Gastrocnemius medialis (tissue), 4 donors: ENCODE results near the gene SLC26A8. TPM values are rescaled to one million over a fixed set of nuclear protein-coding genes. Genes with fewer than 3 reads are reported as not detected.

ENCODE experiments used
- ATAC-seq, 2 donors: fragments of 150-250 bp; one replicate each; pipeline ENCODE4 v1.9.1; 2016
- DNase-seq, 2 donors: peaks; one replicate each; pipeline ENCODE4 v3.0.0-alpha.2; 2019
- H3K27ac ChIP-seq, 4 donors: fragments of 200-600 bp; sonication (generic); 1 replicate in 1 of 4; 2 replicates in 3 of 4; pipeline ENCODE4 v1.5.1; 2016 to 2018; ENCODE audit warnings: mild to moderate bottlenecking in 2 of 4, moderate library complexity in 1 of 4
- H3K27me3 ChIP-seq, 3 donors: fragments of 200-600 bp; sonication (generic) in 2 of 3; 1 replicate in 1 of 3; 2 replicates in 2 of 3; pipeline versions ENCODE4 v1.5.1 to v1.6.0; 2016 to 2019; ENCODE audit warnings: mild to moderate bottlenecking in 1 of 3, moderate library complexity in 1 of 3
- H3K36me3 ChIP-seq, 2 donors: fragments of 200-600 bp; sonication (generic) in 1 of 2; one replicate each; pipeline ENCODE4 v1.5.1; 2017 to 2018
- H3K4me1 ChIP-seq, 2 donors: fragments of 200-600 bp; sonication (generic) in 1 of 2; one replicate each; pipeline ENCODE4 v1.5.1; 2016 to 2017; ENCODE audit warnings: mild to moderate bottlenecking in 2 of 2
- H3K4me3 ChIP-seq, 4 donors: fragments of 200-600 bp; sonication (generic) in 3 of 4; 1 replicate in 1 of 4; 2 replicates in 3 of 4; pipeline ENCODE4 v1.5.1; 2016 to 2019; ENCODE audit warnings: mild to moderate bottlenecking in 2 of 4
- H3K9me3 ChIP-seq, 3 donors: fragments of 200-600 bp; sonication (generic) in 2 of 3; 1 replicate in 1 of 3; 2 replicates in 2 of 3; pipeline ENCODE4 v1.5.1; 2016 to 2019
- POLR2A ChIP-seq, 2 donors: fragments of 450-650 bp; IDR thresholded peaks; one replicate each; pipeline ENCODE4 v1.6.1; 2017; ENCODE audit warnings: antibody characterized with exemption in 2 of 2, mild to moderate bottlenecking in 2 of 2, moderate library complexity in 2 of 2
- in situ Hi-C, 4 donors: fragments of 200-750 bp; cut with MboI; loops; one replicate each; pipeline versions ENCODE4 v1.15.0 to v1.8.0; 2017; ENCODE audit warnings: low sequenced_read_pairs in 4 of 4
- intact Hi-C: fragments of 100-400 bp; cut with DNase I; formaldehyde crosslinking; loops from one replicate; pipeline ENCODE4 v1.15.1; 2023; ENCODE audit warnings: low total_unique reads
- total RNA-seq, 4 donors: library from RNA; depleted of rRNA; stranded (reverse); fragments of >200 nt; gene quantifications; one replicate each; pipeline versions ENCODE4 v1.1.0 to v1.2.3, GENCODE V29; 2016
- TF ChIP-seq, protein P1 (sequence below), 5 experiments: fragments of 450-650 bp in 3 of 5; fragments of 200-600 bp in 2 of 5; sonication (generic) in 2 of 5; IDR thresholded peaks in 4 of 5; conservative IDR thresholded peaks in 1 of 5; 1 replicate in 4 of 5; 2 replicates in 1 of 5; pipeline ENCODE4 v1.5.1; 2016 to 2019; ENCODE audit warnings: antibody characterized with exemption in 5 of 5, mild to moderate bottlenecking in 3 of 5, moderate library complexity in 3 of 5

The SLC26A8 gene
- total RNA-seq, 4 donors from 2014 or later = 0.11 TPM; not detected in 3

DNA sequence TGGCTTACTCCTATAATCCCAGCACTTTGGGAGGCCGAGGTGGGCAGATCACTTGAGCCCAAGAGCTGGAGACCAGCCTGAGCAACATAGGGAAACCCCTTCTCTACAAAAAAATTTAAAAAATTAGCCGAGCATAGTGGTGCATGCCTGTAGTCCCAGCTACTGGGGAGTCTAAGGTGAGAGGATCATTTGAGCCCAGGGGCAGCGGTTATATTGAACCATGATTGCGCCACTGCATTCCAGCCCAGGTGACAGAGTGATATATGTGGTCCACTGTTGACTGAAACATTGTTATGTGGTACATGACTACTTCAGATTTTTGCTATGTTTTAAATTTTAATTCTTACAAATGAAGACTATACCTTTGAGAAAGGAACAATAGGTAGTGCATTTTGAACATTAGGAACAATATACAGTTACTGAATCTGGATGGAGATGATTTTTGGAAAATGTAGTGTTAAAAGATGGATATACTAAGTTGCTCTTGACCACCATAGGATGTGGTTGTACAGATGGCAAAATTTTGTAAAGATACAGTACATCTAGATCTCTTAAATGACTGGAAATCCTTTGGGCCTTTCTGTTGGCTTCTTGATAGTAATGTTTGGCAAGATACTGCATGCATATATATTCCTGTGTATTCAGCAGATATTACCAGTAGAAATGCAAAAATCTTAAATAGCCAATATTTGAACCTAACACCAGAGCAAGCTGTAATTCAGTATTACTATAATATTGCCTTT is 39.0 kb upstream of the SLC26A8 start:
- H3K4me3 ChIP-seq = no peak overlapping the region
- TF ChIP-seq, protein P1, sequence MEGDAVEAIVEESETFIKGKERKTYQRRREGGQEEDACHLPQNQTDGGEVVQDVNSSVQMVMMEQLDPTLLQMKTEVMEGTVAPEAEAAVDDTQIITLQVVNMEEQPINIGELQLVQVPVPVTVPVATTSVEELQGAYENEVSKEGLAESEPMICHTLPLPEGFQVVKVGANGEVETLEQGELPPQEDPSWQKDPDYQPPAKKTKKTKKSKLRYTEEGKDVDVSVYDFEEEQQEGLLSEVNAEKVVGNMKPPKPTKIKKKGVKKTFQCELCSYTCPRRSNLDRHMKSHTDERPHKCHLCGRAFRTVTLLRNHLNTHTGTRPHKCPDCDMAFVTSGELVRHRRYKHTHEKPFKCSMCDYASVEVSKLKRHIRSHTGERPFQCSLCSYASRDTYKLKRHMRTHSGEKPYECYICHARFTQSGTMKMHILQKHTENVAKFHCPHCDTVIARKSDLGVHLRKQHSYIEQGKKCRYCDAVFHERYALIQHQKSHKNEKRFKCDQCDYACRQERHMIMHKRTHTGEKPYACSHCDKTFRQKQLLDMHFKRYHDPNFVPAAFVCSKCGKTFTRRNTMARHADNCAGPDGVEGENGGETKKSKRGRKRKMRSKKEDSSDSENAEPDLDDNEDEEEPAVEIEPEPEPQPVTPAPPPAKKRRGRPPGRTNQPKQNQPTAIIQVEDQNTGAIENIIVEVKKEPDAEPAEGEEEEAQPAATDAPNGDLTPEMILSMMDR (IDR thresholded peaks at IDR 0.05 in 4 of 5, conservative IDR thresholded peaks at IDR 0.05 in 1 of 5) = no peak
- TF ChIP-seq POLR2A (IDR thresholded peaks at IDR 0.05) = no peak
- H3K9me3 ChIP-seq = no peaks in the 10 kb centered on the region
- ATAC-seq (no peak), DNase-seq (no peak)
- H3K27me3 ChIP-seq = no peaks in the 10 kb centered on the region
- peaks cover 0 to 17% of the 10 kb centered on the region in 2 donors for H3K36me3 ChIP-seq
- intact Hi-C loops (loop anchor here (5.0 kb wide), 1 partner anchor 36 kb away; the partner anchor contains the start of gene MAPK14), in situ Hi-C loops (no loop called here)
- no peak overlapping the region for H3K27ac ChIP-seq
- H3K4me1 ChIP-seq = peaks cover 43 to 48% of the 10 kb centered on the region in 2 donors

DNA sequence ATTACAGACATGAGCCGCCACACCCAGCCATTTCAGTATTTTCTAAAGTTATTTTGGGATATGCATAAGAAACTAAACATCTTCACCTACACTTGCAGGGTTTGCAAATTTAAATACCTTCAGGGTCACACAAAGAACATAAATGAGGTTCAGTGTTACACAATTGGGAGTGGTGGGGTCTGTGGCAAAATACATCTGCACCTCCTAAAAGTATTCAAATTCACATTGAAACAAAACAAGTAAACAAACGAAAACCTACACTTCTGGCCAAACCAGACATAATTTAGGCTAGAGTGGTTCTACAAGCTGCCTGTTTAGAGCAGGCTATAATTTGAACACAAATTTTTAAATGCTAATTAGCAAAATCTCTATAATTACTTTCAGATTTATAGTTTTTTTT is 37.8 kb upstream of the SLC26A8 start:
- no peak for ATAC-seq
- no peak overlapping the region for H3K4me3 ChIP-seq
- H3K4me1 ChIP-seq = peaks cover 35 to 38% of the 10 kb centered on the region in 2 donors
- H3K9me3 ChIP-seq = no peaks in the 10 kb centered on the region
- in situ Hi-C loops (no loop called here), intact Hi-C loops (loop anchor here (5.0 kb wide), 1 partner anchor 35 kb away; the partner anchor contains the start of gene MAPK14)
- H3K27ac ChIP-seq = no peak overlapping the region
- no peak for DNase-seq
- H3K27me3 ChIP-seq = no peaks in the 10 kb centered on the region
- peaks cover 0 to 17% of the 10 kb centered on the region in 2 donors for H3K36me3 ChIP-seq
- TF ChIP-seq, protein P1 (IDR thresholded peaks at IDR 0.05 in 4 of 5, conservative IDR thresholded peaks at IDR 0.05 in 1 of 5) = no peak
- TF ChIP-seq POLR2A (IDR thresholded peaks at IDR 0.05) = no peak

DNA sequence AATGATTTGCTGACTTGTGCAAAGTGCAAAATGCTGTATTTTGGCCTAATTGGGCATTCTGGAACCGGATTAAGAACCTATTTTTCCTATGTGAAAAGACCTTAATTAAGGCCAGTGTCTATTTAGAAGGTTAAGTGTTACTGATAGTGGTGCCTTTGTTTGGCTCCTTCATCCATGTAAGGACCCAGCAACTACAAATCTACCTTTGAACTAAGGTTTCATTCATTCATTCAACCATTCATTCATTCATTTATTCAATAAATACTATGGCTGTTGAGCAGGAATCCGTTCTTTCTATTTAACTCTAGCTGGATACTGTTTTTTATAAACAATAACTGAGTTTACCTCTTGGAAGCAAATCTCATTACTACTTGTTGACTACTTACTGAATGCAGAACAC is 36.8 kb upstream of the SLC26A8 start:
- TF ChIP-seq, protein P1 (IDR thresholded peaks at IDR 0.05 in 4 of 5, conservative IDR thresholded peaks at IDR 0.05 in 1 of 5) = no peak
- TF ChIP-seq POLR2A (IDR thresholded peaks at IDR 0.05) = no peak
- H3K9me3 ChIP-seq = no peaks in the 10 kb centered on the region
- in situ Hi-C loops (no loop called here), intact Hi-C loops (loop anchor here (5.0 kb wide), 1 partner anchor 34 kb away; the partner anchor contains the start of gene MAPK14)
- no peak for ATAC-seq
- no peak for DNase-seq
- peaks cover 0 to 17% of the 10 kb centered on the region in 2 donors for H3K36me3 ChIP-seq
- H3K4me1 ChIP-seq = peaks cover 25 to 28% of the 10 kb centered on the region in 2 donors
- no peak overlapping the region for H3K27ac ChIP-seq
- H3K27me3 ChIP-seq = no peaks in the 10 kb centered on the region
- no peak overlapping the region for H3K4me3 ChIP-seq

DNA sequence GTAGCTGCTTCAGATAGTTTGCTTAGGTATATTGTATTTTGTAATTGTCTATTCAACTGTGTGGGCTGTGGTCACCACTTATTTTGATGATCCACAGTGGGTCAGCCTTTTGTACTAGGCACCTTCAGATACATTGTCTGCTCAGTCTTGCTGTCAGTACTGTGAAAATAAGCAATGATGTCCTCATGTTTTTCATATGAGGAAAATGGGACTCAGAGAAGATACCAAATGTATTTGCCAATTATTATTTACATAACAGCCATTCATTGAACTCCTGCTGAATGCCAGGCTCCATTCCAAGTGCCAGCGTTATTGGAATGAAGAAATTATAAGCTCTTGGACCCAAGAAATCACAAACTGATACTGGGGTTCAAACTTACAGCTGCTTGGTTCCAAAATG is 31.7 kb upstream of the SLC26A8 start:
- Histone ChIP-seq H3K36me3 (peaks cover 0 to 24% of the 10 kb centered on the region in 2 donors), H3K27ac (no peak overlapping the region), H3K27me3 (no peaks in the 10 kb centered on the region), H3K4me1 (peaks cover 0 to 15% of the 10 kb centered on the region in 2 donors), H3K4me3 (no peak overlapping the region), H3K9me3 (no peaks in the 10 kb centered on the region)
- TF ChIP-seq POLR2A (IDR thresholded peaks at IDR 0.05) = no peak
- intact Hi-C loops = no loop called here
- DNase-seq = no peak
- in situ Hi-C loops = no loop called here
- ATAC-seq = no peak

DNA sequence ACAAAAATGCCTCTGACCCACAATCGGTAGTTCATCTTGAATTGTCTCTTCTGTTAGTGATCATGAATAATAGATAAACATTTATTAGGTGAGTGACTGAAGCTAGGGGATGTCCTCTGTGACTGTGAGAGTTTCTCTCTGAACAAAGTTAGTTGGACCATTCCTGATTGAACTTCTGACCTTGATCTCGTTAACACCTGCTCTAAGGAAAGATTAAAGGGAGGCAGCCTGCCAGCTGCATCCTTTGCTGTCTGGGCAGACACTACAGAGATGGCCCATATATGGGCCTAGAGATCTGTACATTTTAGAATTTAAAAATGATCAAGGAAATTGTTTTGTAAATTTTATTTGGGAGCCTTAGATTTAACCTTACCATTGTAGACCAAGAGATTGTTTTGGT is 30.5 kb upstream of the SLC26A8 start:
- no peak overlapping the region for H3K27ac ChIP-seq
- intact Hi-C loops (no loop called here), in situ Hi-C loops (no loop called here)
- H3K27me3 ChIP-seq = no peaks in the 10 kb centered on the region
- H3K4me3 ChIP-seq = no peak overlapping the region
- no peak for DNase-seq
- ATAC-seq = no peak
- H3K36me3 ChIP-seq = peaks cover 0 to 14% of the 10 kb centered on the region in 2 donors
- H3K9me3 ChIP-seq = no peaks in the 10 kb centered on the region
- H3K4me1 ChIP-seq = peaks cover 7 to 15% of the 10 kb centered on the region in 2 donors
- TF ChIP-seq POLR2A (IDR thresholded peaks at IDR 0.05) = no peak
- TF ChIP-seq, protein P1 (IDR thresholded peaks at IDR 0.05 in 4 of 5, conservative IDR thresholded peaks at IDR 0.05 in 1 of 5) = no peak
